Activated naive CD8-positive, alpha-beta T cell treated with anti-CD3 and anti-CD28 coated beads, Interleukin-2, amount 10 ng/mL, durations not matched to agents 7 days and 5 days (primary cell): ENCODE data around the gene CBARP. TPM values are rescaled to one million over a fixed set of nuclear protein-coding genes. Genes with fewer than 3 reads are reported as not detected.
"Not testable (repeated sequence)": the region's sequence is repeated elsewhere in the genome, so short reads cannot be mapped to it uniquely, and the experiment has no call there.

Experiments used
- ATAC-seq: fragments of 150-1000 bp; cut with Tn5 transposase; one replicate; pipeline ENCODE4 v1.10.0; 2021; ENCODE audit warnings: low read depth, moderate library complexity
- POLR2A ChIA-PET: fragments of 350-600 bp; sonication (Branson Sonifier 250); formaldehyde crosslinking; loops from one replicate; lab custom pipeline; 2021; ENCODE audit warnings: antibody characterized with exemption; lab: Charles Lee
- DNase-seq: peaks from one replicate; pipeline ENCODE4 v3.0.0; 2021
- H3K27ac Mint-ChIP-seq: one replicate; pipeline ENCODE4 v1.8.0; 2022; ENCODE audit warnings: mild to moderate bottlenecking, mixed read lengths
- H3K27me3 Mint-ChIP-seq: one replicate; pipeline ENCODE4 v1.8.0; 2022; ENCODE audit warnings: mild to moderate bottlenecking, moderate library complexity, mixed read lengths
- H3K36me3 Mint-ChIP-seq: one replicate; pipeline ENCODE4 v1.8.0; 2021; ENCODE audit warnings: mild to moderate bottlenecking, mixed read lengths
- H3K4me1 Mint-ChIP-seq: one replicate; pipeline ENCODE4 v1.8.0; 2021; ENCODE audit warnings: mixed read lengths
- H3K4me3 Mint-ChIP-seq: one replicate; pipeline ENCODE4 v1.8.0; 2022; ENCODE audit warnings: mild to moderate bottlenecking, moderate library complexity, mixed read lengths
- H3K9me3 Mint-ChIP-seq: one replicate; pipeline ENCODE4 v1.8.0; 2021; ENCODE audit warnings: mixed read lengths
- total RNA-seq, 2 experiments: library from RNA; stranded (reverse); gene quantifications; one replicate each; pipeline ENCODE4 v1.2.3, GENCODE V29; 2021

Gene CBARP
- total RNA-seq, 2 experiments from 2014 or later = 0.14 to 0.17 TPM

DNA sequence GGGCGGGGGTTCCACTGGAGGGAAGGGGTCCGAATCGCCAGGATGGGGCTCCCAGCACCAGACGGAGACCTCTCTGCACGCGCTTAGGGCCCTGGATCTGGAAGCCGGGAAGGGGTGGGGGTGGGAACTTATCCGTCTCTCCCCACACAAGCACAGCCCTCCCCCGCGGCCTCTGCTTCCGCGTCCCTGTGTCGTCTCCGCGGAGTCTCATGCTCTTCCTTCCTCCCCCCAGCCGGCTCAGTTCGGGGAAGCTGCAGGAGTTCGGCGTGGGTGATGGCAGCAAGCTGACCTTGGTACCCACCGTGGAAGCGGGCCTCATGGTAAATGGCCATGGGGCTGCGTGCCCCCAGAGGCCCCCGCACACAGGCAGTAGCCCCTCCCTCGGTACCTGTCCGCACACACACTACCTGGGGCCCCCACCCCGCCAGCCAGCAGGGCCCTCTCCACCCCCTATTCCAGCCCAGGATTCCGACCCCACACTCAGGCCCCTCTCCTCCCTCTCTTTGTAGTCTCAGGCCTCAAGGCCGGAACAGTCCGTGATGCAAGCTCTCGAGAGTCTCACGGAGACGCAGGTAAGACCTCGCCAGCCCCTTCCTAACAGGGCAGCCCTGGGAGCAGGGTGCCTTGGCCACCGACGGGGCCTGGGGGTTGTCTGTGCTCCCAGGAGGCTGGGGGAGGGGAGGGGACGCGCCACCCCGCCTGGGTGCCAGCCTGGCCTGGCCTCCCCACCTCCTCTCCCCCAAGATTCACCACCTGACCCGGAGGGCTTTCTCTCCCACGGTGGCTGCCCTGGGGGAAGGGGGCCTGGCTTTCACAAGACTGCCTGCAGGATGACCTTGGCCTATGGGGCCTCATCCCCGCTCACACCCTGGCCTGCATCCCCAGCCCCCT is 13.8 kb upstream of the CBARP start:
- no peak for ATAC-seq
- POLR2A ChIA-PET = interaction anchor here (3.2 to 6.6 kb wide), 3 partner anchors 10 to 18 kb away, joined by 27 to 115 read pairs (median 47); partner anchors contain the start of gene CIRBP
- peak overlapping the region; percentile 93 for H3K4me3 Mint-ChIP-seq

DNA sequence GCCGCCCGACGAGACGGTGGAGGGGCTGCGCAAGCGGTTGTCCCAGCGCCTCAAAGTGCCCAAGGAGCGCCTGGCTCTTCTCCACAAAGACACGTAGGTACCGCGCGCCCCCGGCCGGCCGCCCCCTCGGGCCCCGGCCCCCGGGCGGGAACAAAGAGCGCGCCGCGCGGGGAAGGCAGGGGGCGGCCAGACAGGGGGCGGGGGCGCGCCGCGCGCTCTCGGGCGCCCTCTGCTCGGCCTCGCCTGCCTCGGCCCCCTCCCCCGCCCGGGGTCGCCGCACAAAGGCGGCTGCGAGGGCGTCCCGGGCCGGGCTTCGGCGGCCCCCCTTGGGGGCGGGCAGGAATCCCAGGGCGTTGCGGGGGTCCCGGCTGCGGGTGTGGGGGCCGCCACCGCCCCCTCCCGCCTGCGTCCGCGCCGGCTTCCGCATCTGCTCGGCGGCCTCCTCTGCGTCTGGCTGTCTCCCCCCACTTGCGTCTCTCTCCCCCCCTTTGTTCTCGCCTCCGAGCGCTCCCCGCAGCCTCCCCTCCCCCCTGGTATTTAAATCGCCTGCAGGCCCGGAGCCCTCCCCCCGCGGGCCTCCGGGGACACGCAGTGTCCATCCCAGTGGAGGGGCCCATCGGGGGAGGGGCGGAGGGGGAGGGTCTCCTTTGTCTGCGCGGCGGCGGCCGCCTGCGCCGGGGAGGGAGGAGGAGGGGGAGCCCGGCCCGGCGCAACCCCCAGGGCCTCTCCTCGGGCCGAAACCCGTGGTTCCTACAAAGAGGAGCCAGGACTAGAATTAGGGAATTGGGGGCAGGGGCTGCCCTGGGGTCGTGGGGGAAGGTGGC is 12.8 kb upstream of the CBARP start:
- DNase-seq (peak; percentile 72), ATAC-seq (no peak)
- no peaks in the 10 kb centered on the region for H3K9me3 Mint-ChIP-seq
- peaks cover 10% of the 10 kb centered on the region for H3K4me1 Mint-ChIP-seq
- POLR2A ChIA-PET = interaction anchor here (1.0 to 6.6 kb wide), 6 partner anchors 9 to 19 kb away, joined by 3 to 115 read pairs (median 18); partner anchors contain the start of gene CIRBP
- peaks cover 10% of the 10 kb centered on the region for H3K36me3 Mint-ChIP-seq
- peak overlapping the region; percentile 98 for H3K27ac Mint-ChIP-seq
- H3K4me3 Mint-ChIP-seq = peak overlapping the region; percentile 93
- no peaks in the 10 kb centered on the region for H3K27me3 Mint-ChIP-seq

More for the DNA sequence above, 13.8 kb upstream of the CBARP start:
- Mint-ChIP-seq H3K9me3 (no peaks in the 10 kb centered on the region), H3K27me3 (no peaks in the 10 kb centered on the region), H3K4me1 (peaks cover 10% of the 10 kb centered on the region), H3K27ac (peak overlapping the region; percentile 98), H3K36me3 (peaks cover 10% of the 10 kb centered on the region)
- peak; percentile 76 for DNase-seq

DNA sequence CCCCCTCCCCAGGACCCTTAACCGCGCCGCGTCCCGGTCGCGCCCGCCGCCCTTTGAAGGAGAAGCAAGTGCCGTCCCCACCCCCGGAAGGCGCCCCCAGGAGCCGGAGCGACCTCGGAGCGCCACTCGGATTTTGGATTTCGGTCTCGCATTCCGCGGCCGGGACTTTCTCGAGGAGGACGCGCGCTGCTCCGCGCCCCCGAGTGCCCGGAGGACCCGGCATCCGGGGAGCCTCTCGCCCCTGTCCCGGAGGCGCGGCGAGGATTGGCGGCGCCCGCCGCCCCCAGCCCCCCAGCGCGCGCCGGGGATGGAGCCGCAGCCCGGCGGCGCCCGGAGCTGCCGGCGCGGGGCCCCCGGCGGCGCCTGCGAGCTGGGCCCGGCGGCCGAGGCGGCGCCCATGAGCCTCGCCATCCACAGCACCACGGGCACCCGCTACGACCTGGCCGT is 12.2 kb upstream of the CBARP start:
- no peaks in the 10 kb centered on the region for H3K27me3 Mint-ChIP-seq

DNA sequence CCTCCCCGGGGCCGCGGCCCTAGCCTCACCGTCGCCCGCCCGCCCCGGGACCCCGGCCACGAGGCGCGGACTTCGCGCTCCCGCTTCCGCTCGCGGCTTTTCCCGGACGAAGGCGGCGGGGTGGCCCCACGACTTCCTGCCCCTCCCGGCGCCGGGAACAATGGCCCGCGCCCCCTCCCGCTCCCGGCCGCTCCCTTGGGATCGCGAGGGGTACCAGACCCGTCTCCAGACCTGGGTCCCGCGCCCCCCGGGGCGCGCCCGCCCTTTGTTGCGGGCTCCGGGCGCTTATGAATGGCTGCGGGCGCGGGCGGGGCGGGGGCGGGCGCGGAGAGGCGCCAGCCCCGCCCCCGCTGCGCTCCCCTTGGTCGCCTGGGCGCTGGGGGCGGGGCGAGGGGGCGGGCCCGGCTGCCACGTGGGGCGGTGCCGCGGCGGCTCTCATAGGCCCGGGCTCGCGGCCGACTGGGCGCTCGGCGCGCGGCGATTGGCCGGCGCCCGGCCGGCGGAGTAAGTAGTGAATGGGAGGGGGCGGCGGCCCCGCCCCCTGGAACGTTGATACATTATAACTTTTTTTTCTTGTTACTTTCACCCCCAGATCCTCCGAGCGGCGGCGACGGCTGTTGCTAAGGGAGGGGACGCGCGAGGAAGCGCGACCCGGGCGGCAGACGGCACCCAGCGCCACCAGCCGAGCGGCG is 11.6 kb upstream of the CBARP start:
- no peaks in the 10 kb centered on the region for H3K9me3 Mint-ChIP-seq
- H3K27me3 Mint-ChIP-seq = no peaks in the 10 kb centered on the region
- ATAC-seq (peak; percentile 47), DNase-seq (peak; percentile 94)
- peak overlapping the region; percentile 82 for H3K4me3 Mint-ChIP-seq
- peaks cover 7% of the 10 kb centered on the region for H3K4me1 Mint-ChIP-seq
- peaks cover 8% of the 10 kb centered on the region for H3K36me3 Mint-ChIP-seq
- POLR2A ChIA-PET = interaction anchor here (0.9 to 1.5 kb wide), 7 partner anchors 10 to 20 kb away, joined by 3 to 13 read pairs (median 5); partner anchors contain the start of gene CIRBP
- peak overlapping the region; percentile 82 for H3K27ac Mint-ChIP-seq

More for the DNA sequence above, 12.2 kb upstream of the CBARP start:
- H3K4me1 Mint-ChIP-seq = peaks cover 10% of the 10 kb centered on the region
- peaks cover 10% of the 10 kb centered on the region for H3K36me3 Mint-ChIP-seq
- peak overlapping the region; percentile 82 for H3K4me3 Mint-ChIP-seq
- POLR2A ChIA-PET = interaction anchor here (1.0 kb wide), 3 partner anchors 10 to 17 kb away, joined by 3 to 8 read pairs (median 3); no protein-coding TSS in a partner anchor
- no peak for DNase-seq
- no peak for ATAC-seq
- H3K27ac Mint-ChIP-seq = peak overlapping the region; percentile 82
- no peaks in the 10 kb centered on the region for H3K9me3 Mint-ChIP-seq

DNA sequence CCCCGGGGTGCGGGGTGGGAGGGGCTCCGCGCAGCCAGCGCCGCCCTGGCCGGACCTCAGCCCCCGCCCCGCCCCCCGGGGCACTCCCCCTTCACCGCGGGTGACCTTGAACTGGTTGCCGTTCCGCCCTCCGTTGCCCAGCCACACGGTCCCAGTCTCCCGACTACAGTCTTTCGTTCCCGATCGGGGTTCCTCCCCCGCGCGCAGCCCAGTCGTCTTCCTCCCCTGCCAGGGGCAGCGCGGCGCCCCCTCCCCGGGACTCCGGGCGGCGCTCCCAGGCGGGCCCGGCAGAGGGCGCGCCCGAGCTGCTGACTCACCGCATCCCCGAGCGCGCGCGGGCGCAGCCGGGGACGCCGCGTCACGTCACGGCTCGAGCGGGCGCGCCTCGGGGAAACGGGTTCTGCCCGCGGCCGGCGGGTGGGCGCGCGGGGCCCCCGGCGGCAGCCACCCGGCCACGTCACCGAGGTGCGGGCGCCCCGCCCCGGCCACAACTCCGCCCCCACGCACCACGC is 11.0 kb upstream of the CBARP start:
- Mint-ChIP-seq H3K9me3 (no peaks in the 10 kb centered on the region), H3K27me3 (no peaks in the 10 kb centered on the region)
- peak; percentile 8 for ATAC-seq

DNA sequence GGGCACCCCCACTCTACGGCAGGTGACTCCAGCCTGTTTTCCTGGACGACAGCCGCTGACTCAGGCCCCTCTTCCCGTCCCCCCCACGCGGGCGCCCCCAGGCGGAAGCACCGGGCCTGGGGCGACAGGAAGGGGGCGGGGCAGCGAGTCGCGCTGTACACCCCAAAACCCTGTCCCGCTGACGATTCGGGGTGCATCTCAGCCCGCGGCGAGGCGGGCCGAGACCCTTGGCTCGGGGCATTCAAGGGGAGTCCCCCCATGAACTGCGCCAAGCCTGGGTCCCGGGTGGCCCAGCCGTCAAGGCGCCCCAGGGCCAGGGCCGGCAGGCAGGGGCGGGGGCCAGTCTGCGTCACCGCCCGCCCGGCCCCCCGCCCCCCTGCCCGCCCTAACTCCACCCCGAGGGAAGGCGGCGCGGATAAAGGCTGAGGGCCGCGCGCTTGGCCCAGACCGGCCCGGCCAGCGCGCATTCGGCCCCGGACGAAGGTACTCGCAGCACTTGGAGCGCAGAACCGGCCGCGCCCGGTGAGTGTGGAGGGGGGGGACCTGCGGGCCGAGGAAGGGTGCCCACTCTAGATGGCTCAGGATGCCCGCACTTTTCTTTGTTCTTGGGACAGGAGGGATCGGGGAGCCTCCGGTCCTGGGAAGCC is 10.5 kb upstream of the CBARP start, which contains the start of gene MIDN:
MIDN (plus strand) TSS at position 445 of the 647 bp plus-strand sequence. CDS start 1,714 bp downstream, outside the sequence.
- POLR2A ChIA-PET = interaction anchor here (0.9 to 1.5 kb wide), 4 partner anchors 11 to 21 kb away, joined by 3 to 13 read pairs (median 8); partner anchors contain the start of gene CIRBP
- Mint-ChIP-seq H3K27me3 (no peaks in the 10 kb centered on the region), H3K27ac (peak within 1 kb of the TSS; percentile 85), H3K9me3 (no peaks in the 10 kb centered on the region), H3K4me1 (peaks cover 6% of the 10 kb centered on the region), H3K4me3 (peak within 1 kb of the TSS; percentile 81), H3K36me3 (peaks cover 8% of the 10 kb centered on the region)
- ATAC-seq (peak; percentile 4), DNase-seq (peak; percentile 89)

More for the DNA sequence above, 11.0 kb upstream of the CBARP start:
- POLR2A ChIA-PET = interaction anchor here (0.9 to 1.5 kb wide), 4 partner anchors 10 to 20 kb away, joined by 3 to 13 read pairs (median 8); partner anchors contain the start of gene CIRBP
- Mint-ChIP-seq H3K4me1 (peaks cover 7% of the 10 kb centered on the region), H3K36me3 (peaks cover 8% of the 10 kb centered on the region), H3K4me3 (peak overlapping the region; percentile 81), H3K27ac (peak overlapping the region; percentile 85)
- peak; percentile 95 for DNase-seq

DNA sequence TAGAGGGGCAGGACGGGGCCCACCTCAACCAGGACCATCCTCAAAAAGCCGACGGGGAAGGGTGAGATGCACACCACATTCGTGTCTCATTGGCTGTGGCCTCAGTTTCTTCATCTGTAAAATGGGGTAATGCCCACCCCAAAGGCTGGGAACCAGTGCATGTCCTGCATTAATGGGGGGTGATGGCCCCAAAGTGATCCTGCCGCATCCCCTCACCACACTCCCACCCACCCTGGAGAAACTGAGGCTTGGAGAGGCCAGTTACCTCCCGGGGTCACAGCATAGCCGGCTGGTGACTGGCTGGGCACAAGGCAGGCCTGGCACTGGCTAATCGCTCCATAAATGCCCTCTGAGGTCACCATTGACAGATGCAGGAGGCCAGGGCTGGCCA is 9.9 kb upstream of the CBARP start:
- DNase-seq (no peak), ATAC-seq (no peak)
- H3K4me1 Mint-ChIP-seq = peaks cover 9% of the 10 kb centered on the region
- H3K4me3 Mint-ChIP-seq = peak overlapping the region; percentile 5
- POLR2A ChIA-PET = interaction anchor here (1.5 to 7.7 kb wide), 2 partner anchors 14 to 19 kb away, joined by 3 to 385 read pairs; partner anchors contain the start of gene CIRBP
- H3K27me3 Mint-ChIP-seq = no peaks in the 10 kb centered on the region
- H3K27ac Mint-ChIP-seq = peak overlapping the region; percentile 63
- peaks cover 8% of the 10 kb centered on the region for H3K36me3 Mint-ChIP-seq
- no peaks in the 10 kb centered on the region for H3K9me3 Mint-ChIP-seq

DNA sequence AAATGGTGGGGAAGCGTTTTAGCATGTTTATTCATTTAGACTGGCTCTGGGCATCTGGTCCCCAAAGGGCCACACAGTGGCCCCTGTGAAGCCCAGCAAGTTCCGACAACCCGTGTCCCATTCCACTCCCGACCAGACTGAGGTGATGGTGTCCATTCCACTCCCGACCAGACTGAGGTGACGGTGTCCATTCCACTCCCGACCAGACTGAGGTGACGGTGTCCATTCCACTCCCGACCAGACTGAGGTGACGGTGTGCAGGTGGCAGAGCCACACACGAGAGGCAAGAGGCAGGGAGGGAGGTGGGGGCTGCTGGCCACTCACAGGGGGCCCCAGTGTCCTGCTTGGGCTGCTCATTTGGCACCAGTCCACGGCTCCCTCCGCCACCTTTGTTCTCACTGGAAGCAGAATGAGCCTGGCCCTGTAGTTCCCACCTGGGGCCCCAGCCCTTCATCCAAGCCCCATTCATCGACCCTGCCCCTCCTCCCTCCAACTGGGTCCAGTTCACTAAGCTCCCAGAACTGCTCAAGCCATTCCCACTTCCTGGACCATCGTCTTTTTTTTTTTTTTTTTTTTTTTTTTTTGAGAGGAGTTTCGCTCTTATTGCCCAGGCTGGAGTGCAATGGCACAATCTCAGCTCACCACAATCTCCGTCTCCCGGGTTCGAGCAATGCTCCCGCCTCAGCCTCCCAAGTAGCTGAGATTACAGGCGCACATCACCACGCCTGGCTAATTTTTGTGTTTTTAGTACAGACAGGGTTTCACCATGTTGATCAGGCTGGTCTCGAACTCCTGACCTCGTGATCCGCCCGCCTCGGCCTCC is 8.7 kb upstream of the CBARP start:
- not testable (repeated sequence) for H3K9me3 Mint-ChIP-seq, H3K4me3 Mint-ChIP-seq, ATAC-seq, H3K36me3 Mint-ChIP-seq, DNase-seq, H3K27me3 Mint-ChIP-seq
- H3K27ac Mint-ChIP-seq = peak overlapping the region; percentile 25
- POLR2A ChIA-PET = interaction anchor here (0.6 to 7.7 kb wide), 4 partner anchors 15 to 180 kb away, joined by 3 to 385 read pairs (median 4); partner anchors contain the start of gene CIRBP
- peaks cover 10% of the 10 kb centered on the region for H3K4me1 Mint-ChIP-seq

DNA sequence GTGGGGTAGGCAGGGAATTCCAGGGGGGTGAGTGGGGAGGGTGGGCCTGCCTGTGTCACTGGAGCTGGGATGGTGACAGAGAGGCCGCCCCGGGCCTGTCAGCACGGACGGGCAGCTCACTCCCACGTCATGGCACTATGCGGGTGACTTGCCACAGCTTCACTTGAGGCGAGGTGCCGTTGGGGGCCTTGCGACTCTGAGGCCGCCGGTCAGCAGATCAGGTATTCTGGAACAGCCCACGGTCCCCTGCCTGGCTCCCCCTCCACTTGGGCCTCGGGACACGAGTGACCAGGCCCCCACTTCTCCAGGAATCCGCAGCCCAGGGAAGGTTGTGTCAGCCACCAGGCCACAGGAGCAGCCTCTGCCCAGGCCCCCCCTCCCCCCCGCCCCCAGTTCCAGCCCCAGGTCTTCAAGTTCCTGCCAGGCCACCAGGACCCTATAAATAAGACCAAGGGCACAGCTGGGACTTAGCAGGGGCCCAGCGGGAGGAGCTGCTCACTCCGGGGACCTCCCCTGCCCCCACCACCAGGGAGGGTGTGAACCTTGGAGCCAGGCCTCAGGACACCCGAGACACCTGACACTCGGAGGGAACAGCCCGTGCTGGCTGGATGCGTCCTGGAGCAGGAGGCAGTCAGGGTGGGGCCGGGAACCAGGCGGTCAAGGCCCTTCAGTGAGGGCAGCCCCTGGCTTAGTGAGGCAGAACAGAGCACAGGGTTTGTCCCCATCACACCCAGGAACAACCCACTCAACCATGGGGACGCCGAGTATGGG is 7.9 kb upstream of the CBARP start:
- Mint-ChIP-seq H3K36me3 (no peaks in the 10 kb centered on the region), H3K27me3 (no peaks in the 10 kb centered on the region), H3K4me1 (peaks cover 15% of the 10 kb centered on the region), H3K27ac (no peak overlapping the region), H3K4me3 (no peak overlapping the region), H3K9me3 (no peaks in the 10 kb centered on the region)
- POLR2A ChIA-PET = interaction anchor here (7.7 kb wide), 1 partner anchor 21 kb away, joined by 385 read pairs; the partner anchor contains the start of gene CIRBP
- DNase-seq (no peak), ATAC-seq (no peak)

DNA sequence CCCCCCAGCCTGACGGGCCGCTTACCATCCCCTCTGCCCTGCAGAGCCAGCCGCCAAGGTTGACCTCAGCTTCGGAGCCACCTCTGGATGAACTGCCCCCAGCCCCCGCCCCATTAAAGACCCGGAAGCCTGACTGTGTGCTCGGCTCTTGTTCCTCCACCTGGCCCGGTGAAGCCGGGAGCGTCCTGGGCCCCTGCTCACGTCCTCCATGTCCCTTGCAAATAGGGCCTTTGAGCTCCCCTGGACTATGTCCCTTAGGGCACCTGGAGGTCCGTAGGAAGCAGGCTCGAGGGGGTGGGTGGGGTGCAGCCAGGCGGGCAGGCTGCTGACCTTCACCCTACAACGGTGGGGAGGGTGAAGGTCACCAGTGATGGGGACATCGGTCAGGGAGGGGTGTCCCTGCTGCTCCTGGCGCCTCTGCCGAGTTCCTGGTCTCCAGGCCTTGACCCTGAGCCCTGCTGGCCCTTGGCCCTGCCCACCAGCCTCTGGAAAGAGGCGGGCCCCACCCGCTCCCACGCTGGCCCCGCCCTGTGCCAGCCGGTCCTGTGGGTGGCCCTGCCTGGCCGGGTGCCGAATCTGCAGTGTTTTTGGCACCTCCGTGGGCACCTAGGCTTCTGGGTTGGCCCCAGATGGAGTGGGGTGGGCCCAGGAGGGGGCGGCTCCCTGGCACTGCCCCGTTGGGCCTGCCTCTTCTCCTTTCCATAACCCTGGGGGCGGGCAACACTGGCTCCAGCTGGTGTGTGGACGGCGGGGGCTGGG is 7.1 kb upstream of the CBARP start:
- Mint-ChIP-seq H3K36me3 (no peaks in the 10 kb centered on the region), H3K4me1 (peaks cover 15% of the 10 kb centered on the region), H3K27ac (peak overlapping the region; percentile 83), H3K27me3 (no peaks in the 10 kb centered on the region), H3K4me3 (peak overlapping the region; percentile 71), H3K9me3 (no peaks in the 10 kb centered on the region)
- ATAC-seq (no peak), DNase-seq (no peak)
- POLR2A ChIA-PET = interaction anchor here (0.5 to 7.7 kb wide), 11 partner anchors 8 to 218 kb away, joined by 3 to 385 read pairs (median 4); partner anchors contain the start of genes CIRBP, FAM174C and POLR2E
